Measurements from ENCODE around the gene PTHLH. TPM values are rescaled to one million over a fixed set of nuclear protein-coding genes. Genes with fewer than 3 reads are reported as not detected.

Gene PTHLH
- total RNA-seq, 1 donor from 2014 or later, result 0.21 TPM

DNA sequence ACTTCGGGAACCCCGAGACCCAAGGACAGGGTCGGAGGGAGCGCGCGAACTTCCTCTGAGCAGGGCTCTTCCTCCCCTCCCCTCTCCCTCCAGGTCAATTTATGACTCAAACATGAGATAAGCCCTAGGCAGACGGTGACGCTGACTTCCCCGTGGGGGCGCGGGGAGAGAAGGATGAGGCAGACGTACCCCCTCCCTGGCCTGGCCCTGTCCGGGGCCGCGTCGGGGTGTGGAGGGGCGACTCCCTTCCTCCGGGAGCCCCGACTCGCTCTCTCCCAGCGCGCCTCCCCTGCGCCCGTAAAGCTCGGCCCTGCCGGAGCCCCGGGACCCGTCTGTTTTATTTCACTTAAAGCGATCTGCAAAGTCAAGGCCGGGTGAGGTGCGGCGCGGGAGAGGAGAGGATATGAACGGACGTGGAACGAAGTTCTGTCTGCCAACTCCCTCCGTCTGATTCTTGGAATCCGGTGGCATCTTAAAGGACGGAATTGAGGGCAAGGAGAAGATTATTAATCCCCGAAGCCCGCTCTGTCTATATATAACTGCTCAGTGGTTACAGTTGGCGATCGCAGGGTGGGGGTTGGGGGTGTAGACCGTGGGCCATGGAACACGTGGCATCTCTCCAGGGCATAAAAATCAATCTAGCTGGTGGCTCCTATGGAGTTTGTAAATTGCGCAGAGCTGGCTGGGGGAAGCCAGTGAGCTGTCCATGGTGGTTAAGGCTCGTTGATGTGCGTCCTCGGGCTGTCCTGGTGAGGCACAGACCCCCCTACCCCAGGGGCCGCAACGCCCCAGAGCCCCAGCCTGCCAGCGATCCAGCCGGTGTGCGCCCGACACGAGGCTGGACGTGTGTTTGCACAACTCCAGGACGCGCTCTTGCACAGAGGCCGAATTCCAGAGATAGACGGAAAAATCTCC, 2.9 kb upstream of the PTHLH start:
- peak overlapping the region; percentile 3 for H3K4me3 ChIP-seq
- peak; percentile 46 to 47 for ATAC-seq
- no peaks in the 10 kb centered on the region for H3K36me3 ChIP-seq
- peaks cover 14% of the 10 kb centered on the region for H3K4me1 ChIP-seq
- no peak for DNase-seq
- TF ChIP-seq CTCF (IDR thresholded peaks at IDR 0.05), result no peak
- intact Hi-C loops (cut with DNase I), result no loop called here
- H3K27ac ChIP-seq, result no peak overlapping the region
- H3K9me3 ChIP-seq, result no peaks in the 10 kb centered on the region
- peaks cover 73% of the 10 kb centered on the region for H3K27me3 ChIP-seq (ENCODE audit: low read depth)

DNA sequence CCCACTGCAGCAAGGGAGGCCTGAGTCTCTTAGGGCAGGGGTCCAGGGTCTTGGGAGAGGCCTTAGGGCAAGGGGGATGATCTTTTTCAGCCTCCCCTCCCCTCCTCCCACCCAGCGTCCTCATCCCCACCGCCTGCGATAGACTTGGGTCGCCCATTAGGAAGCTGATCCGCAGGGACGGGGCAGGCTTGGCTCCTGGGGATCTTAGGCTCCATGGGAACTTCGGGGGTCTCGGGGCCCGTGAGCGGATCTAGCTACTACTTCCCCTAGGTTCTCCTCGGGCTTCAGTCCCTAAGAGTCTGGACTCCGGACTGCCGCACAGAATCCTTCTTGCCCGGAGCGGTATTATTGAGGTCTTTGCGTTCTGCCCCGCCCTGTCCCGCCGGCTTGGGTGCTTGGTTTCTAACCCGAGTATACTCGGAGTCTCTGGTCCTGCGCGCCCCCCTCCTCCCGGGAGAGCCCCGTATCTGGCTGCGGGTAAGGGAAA, 2.2 kb upstream of the PTHLH start:
- Histone ChIP-seq H3K27ac (no peak overlapping the region), H3K36me3 (no peaks in the 10 kb centered on the region), H3K9me3 (no peaks in the 10 kb centered on the region), H3K4me1 (peaks cover 16% of the 10 kb centered on the region), H3K27me3 (ENCODE audit: low read depth) (peaks cover 74% of the 10 kb centered on the region), H3K4me3 (peak overlapping the region; percentile 3)
- intact Hi-C loops (cut with DNase I), result no loop called here
- DNase-seq, result no peak
- no peak for TF ChIP-seq CTCF (IDR thresholded peaks at IDR 0.05)
- ATAC-seq, result peak in 1 of 2 donors; percentile 7

DNA sequence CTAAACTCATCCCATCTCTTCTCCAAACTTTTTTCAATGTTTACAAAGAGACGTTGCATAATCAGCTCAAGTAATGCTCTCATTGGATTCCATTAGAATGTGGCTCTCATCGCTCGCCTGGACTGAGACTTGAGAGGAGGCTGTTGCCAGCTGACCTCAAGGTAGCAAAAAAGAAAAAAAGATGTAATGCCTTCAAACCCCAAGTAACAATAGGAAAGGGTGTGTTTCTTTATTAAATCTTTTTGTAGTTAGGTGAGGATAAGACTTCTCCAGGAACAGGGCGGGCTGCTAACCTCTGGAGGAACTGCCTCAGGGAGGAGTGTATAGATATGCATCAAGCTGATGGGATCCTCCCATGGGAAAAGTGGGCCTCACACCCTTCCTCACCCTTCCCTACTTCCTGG, 956 bp upstream of the PTHLH start:
- TF ChIP-seq CTCF (IDR thresholded peaks at IDR 0.05), result no peak
- intact Hi-C loops (cut with DNase I), result no loop called here
- Histone ChIP-seq H3K36me3 (no peaks in the 10 kb centered on the region), H3K9me3 (no peaks in the 10 kb centered on the region), H3K27me3 (ENCODE audit: low read depth) (peaks cover 87% of the 10 kb centered on the region), H3K27ac (no peak overlapping the region), H3K4me3 (no peak overlapping the region), H3K4me1 (peaks cover 29% of the 10 kb centered on the region)
- no peak for DNase-seq
- ATAC-seq, result no peak

GRCh38 chr12:27971606-27972005, 927 bp downstream of the PTHLH start:
- no peak for ATAC-seq
- peaks cover 30% of the 10 kb centered on the region for H3K4me1 ChIP-seq
- H3K4me3 ChIP-seq, result no peak overlapping the region
- no peaks in the 10 kb centered on the region for H3K9me3 ChIP-seq
- intact Hi-C loops (cut with DNase I), result no loop called here
- no peak for TF ChIP-seq CTCF (IDR thresholded peaks at IDR 0.05)
- DNase-seq, result no peak
- peaks cover 88% of the 10 kb centered on the region for H3K27me3 ChIP-seq (ENCODE audit: low read depth)
- H3K27ac ChIP-seq, result no peak overlapping the region
- H3K36me3 ChIP-seq, result no peaks in the 10 kb centered on the region

- Histone ChIP-seq H3K9me3 (no peaks in the 10 kb centered on the region), H3K27ac (no peak overlapping the region), H3K4me1 (peaks cover 30% of the 10 kb centered on the region), H3K36me3 (no peaks in the 10 kb centered on the region), H3K27me3 (ENCODE audit: low read depth) (peaks cover 88% of the 10 kb centered on the region), H3K4me3 (peak overlapping the region; percentile 57)
- no peak for DNase-seq
- TF ChIP-seq CTCF (IDR thresholded peaks at IDR 0.05), result no peak
- intact Hi-C loops (cut with DNase I), result no loop called here
- no peak for ATAC-seq
These were observed 1.4 kb downstream of the PTHLH start for GRCh38 chr12:27971121-27971489.
